GM19035 (cell line): Measurements from ENCODE around the gene GPM6B.

ENCODE experiments used
- ATAC-seq: cut with Tn5 transposase; IDR thresholded peaks from one replicate; pipeline ENCODE4 v1.9.1; 2021; ENCODE audit not compliant: unreplicated experiment

GPM6B gene

GRCh38 chrX:13825178-13825762 lies 8.4 kb upstream of the GPM6B start:
- no peak for ATAC-seq

GRCh38 chrX:13824746-13825145 lies 7.9 kb upstream of the GPM6B start:
- ATAC-seq, result no peak

GRCh38 chrX:13821738-13822137 lies 4.8 kb upstream of the GPM6B start:
- ATAC-seq, result no peak

GRCh38 chrX:13816176-13816575 lies 717 bp downstream of the GPM6B start:
- ATAC-seq, result no peak

GRCh38 chrX:13815664-13816063 lies 1.2 kb downstream of the GPM6B start:
- ATAC-seq, result no peak

GRCh38 chrX:13808865-13809264 lies 8.0 kb downstream of the GPM6B start:
- no peak for ATAC-seq

GRCh38 chrX:13808293-13808692 lies 8.6 kb downstream of the GPM6B start:
- ATAC-seq, result no peak

- ATAC-seq, result no peak
Observed at GRCh38 chrX:13805241-13805640, 11.7 kb downstream of the GPM6B start.

GRCh38 chrX:13803116-13803515 lies 13.8 kb downstream of the GPM6B start:
- ATAC-seq, result no peak

GRCh38 chrX:13798184-13798583 lies 18.7 kb downstream of the GPM6B start:
- no peak for ATAC-seq

- no peak for ATAC-seq
Observed at GRCh38 chrX:13797512-13797911, 19.4 kb downstream of the GPM6B start.

- ATAC-seq, result no peak
Observed at GRCh38 chrX:13794417-13794816, 22.5 kb downstream of the GPM6B start.

GRCh38 chrX:13793897-13794296 lies 23.0 kb downstream of the GPM6B start:
- no peak for ATAC-seq

- no peak for ATAC-seq
Observed at GRCh38 chrX:13791559-13791958, 25.3 kb downstream of the GPM6B start.

- ATAC-seq, result no peak
Observed at GRCh38 chrX:13791145-13791544, 25.7 kb downstream of the GPM6B start.

- no peak for ATAC-seq
Observed at GRCh38 chrX:13790206-13791131, 26.4 kb downstream of the GPM6B start.

- no peak for ATAC-seq
Observed at GRCh38 chrX:13786048-13786447, 30.8 kb downstream of the GPM6B start.

GRCh38 chrX:13780868-13781427 lies 35.9 kb downstream of the GPM6B start:
- no peak for ATAC-seq

GRCh38 chrX:13778916-13779315 lies 38.0 kb downstream of the GPM6B start:
- no peak for ATAC-seq

GRCh38 chrX:13776387-13776786 lies 40.5 kb downstream of the GPM6B start:
- no peak for ATAC-seq

- no peak for ATAC-seq
Observed at GRCh38 chrX:13775837-13776236, 41.1 kb downstream of the GPM6B start.

- no peak for ATAC-seq
Observed at GRCh38 chrX:13774696-13775095, 42.2 kb downstream of the GPM6B start.
